Activated CD4-positive, alpha-beta T cell treated with anti-CD3 and anti-CD28 coated beads, Interleukin-2, Interleukin-4, amounts not matched to agents 100 ng/mL and 50 ng/mL, durations not matched to agents 16 hours and 8 hours (primary cell): ENCODE measurements around the gene QPCTL.
"Not testable (repeated sequence)": the region's sequence is repeated elsewhere in the genome, so short reads cannot be mapped to it uniquely, and the experiment has no call there.

Experiments
- DNase-seq: peaks from one replicate; pipeline ENCODE4 v3.0.0-alpha.2; 2020; ENCODE audit warnings: low spot score

The QPCTL gene

GRCh38 chr19:45717131-45717982, 24.9 kb downstream of the QPCTL start:
- DNase-seq: peak; percentile 99

GRCh38 chr19:45717983-45718650, 25.7 kb downstream of the QPCTL start:
- DNase-seq: no peak

- DNase-seq: not testable (repeated sequence)
Measured at GRCh38 chr19:45720065-45720464, 27.6 kb downstream of the QPCTL start.

- not testable (repeated sequence) for DNase-seq
Measured at GRCh38 chr19:45728683-45729082, 36.2 kb downstream of the QPCTL start.

GRCh38 chr19:45729800-45730290, 37.4 kb downstream of the QPCTL start:
- no peak for DNase-seq

GRCh38 chr19:45730368-45731288, 38.2 kb downstream of the QPCTL start, which contains the start of gene FBXO46:
TSS of gene FBXO46 (minus strand) at chr19:45730896. CDS start at chr19:45713495, 17,401 bp downstream.
- DNase-seq: peak; percentile 98

GRCh38 chr19:45733160-45733810, 40.8 kb downstream of the QPCTL start, which contains the start of gene MEIOSIN:
TSS of gene MEIOSIN (plus strand) at chr19:45733439. CDS start at chr19:45735377, 1,938 bp downstream.
- no peak for DNase-seq

GRCh38 chr19:45739498-45740439, 47.3 kb downstream of the QPCTL start:
- DNase-seq: no peak

- DNase-seq: no peak
Measured at GRCh38 chr19:45742969-45743368, 50.5 kb downstream of the QPCTL start.

GRCh38 chr19:45745606-45746005, 53.1 kb downstream of the QPCTL start:
- DNase-seq: no peak

- no peak for DNase-seq
Measured at GRCh38 chr19:45746866-45747265, 54.4 kb downstream of the QPCTL start.

- no peak for DNase-seq
Measured at GRCh38 chr19:45747513-45747912, 55.0 kb downstream of the QPCTL start.

GRCh38 chr19:45751483-45751882, 59.0 kb downstream of the QPCTL start:
- DNase-seq: not testable (repeated sequence)

- no peak for DNase-seq
Measured at GRCh38 chr19:45752639-45753038, 60.2 kb downstream of the QPCTL start.

GRCh38 chr19:45753548-45753947, 61.1 kb downstream of the QPCTL start:
- no peak for DNase-seq
